Karpas-422 (cell line): ENCODE results near the gene PPM1M. TPM values are rescaled to one million over a fixed set of nuclear protein-coding genes. Genes with fewer than 3 reads are reported as not detected.
A peak's percentile ranks its signal among the peaks of the same experiment; 100 is the strongest.

Experiments
- DNase-seq: peaks from one replicate; pipeline ENCODE4 v3.0.0-alpha.2; 2015
- H2AFZ ChIP-seq: fragments of 200-600 bp; sonication (generic); 2 replicates; pipeline ENCODE4 v1.6.1; 2014; ENCODE audit warnings: antibody characterized with exemption, low read length, mixed read lengths
- H3K27ac ChIP-seq: fragments of 200-600 bp; sonication (generic); 2 replicates; pipeline ENCODE4 v1.5.1; 2014; ENCODE audit warnings: mild to moderate bottlenecking, low read length, moderate library complexity
- H3K27me3 ChIP-seq: fragments of 200-600 bp; sonication (generic); 2 replicates; pipeline ENCODE4 v1.6.1; 2014; ENCODE audit warnings: low read length, mixed read lengths
- H3K36me3 ChIP-seq: fragments of 200-600 bp; sonication (generic); 2 replicates; pipeline ENCODE4 v1.6.1; 2014; ENCODE audit warnings: low read length, mixed read lengths; ENCODE audit not compliant: insufficient read depth
- H3K4me1 ChIP-seq: fragments of 200-600 bp; sonication (generic); 2 replicates; pipeline ENCODE4 v1.6.1; 2014; ENCODE audit warnings: mild to moderate bottlenecking, low read length, mixed read lengths
- H3K4me2 ChIP-seq: fragments of 200-600 bp; sonication (generic); 2 replicates; pipeline ENCODE4 v1.6.1; 2014; ENCODE audit warnings: low read length, low read depth, mild to moderate bottlenecking; ENCODE audit not compliant: poor library complexity, severe bottlenecking
- H3K4me3 ChIP-seq: fragments of 200-600 bp; sonication (generic); 2 replicates; pipeline ENCODE4 v1.5.1; 2014; ENCODE audit warnings: mild to moderate bottlenecking, antibody characterized with exemption, low read length, mixed read lengths
- H3K79me2 ChIP-seq: fragments of 200-600 bp; sonication (generic); 2 replicates; pipeline ENCODE4 v1.6.1; 2014; ENCODE audit warnings: mild to moderate bottlenecking, low read length, mixed read lengths
- H3K9ac ChIP-seq: fragments of 200-600 bp; sonication (generic); 2 replicates; pipeline ENCODE4 v1.6.0; 2014; ENCODE audit warnings: low read length
- H3K9me2 ChIP-seq: fragments of 200-600 bp; sonication (generic), shearing (Covaris generic); replicated peaks from 2 replicates; pipeline ENCODE4 v1.6.0; 2014; ENCODE audit warnings: mild to moderate bottlenecking, low read length, moderate library complexity; ENCODE audit not compliant: insufficient read depth
- H3K9me3 ChIP-seq: fragments of 300-700, 200-600 bp; sonication (generic); 2 replicates; pipeline ENCODE4 v1.6.1; 2014; ENCODE audit warnings: low read length, mixed read lengths
- H4K20me1 ChIP-seq: fragments of 200-600 bp; sonication (generic); 2 replicates; pipeline ENCODE4 v1.6.1; 2014; ENCODE audit warnings: mild to moderate bottlenecking, antibody characterized with exemption, low read length, low read depth; ENCODE audit not compliant: insufficient read depth
- total RNA-seq: library from RNA; depleted of rRNA; stranded (reverse); fragments of >200 nt; shearing (Covaris generic); gene quantifications from 2 replicates; pipeline ENCODE4 v1.2.3, GENCODE V29; 2014; ENCODE audit warnings: low replicate concordance

The PPM1M gene
- total RNA-seq, 1 experiment from 2014 or later: 35.4 TPM

DNA sequence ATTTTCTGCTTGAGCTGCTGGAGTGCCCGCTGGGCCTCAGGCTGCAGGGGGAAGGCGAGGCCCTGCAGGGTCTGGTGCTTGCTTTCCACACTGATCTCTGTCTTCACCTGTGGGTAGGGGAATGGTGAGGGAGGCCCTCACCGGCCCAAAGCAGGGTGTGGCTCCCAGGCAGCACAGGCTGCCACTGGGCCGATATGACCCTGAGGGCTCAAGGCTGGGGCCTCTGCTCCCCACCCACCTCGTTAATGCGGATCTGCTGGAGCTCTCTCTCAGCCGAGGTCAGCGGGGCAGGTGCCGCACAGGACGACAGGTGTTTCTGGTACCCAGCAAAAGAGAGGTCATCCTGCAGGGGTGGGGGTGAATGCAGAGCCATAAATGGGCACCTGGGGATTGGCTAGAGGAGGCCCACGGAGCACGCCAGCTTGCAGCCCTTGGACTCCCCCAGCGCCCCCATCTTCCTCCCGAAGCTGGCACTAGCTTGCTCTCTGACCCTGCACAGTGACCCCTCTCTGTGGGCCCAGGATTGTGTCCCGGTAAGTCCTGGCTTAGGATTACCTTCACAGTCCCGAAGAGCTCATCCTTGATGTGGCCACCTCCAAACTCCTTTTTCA lies 14.6 kb upstream of the PPM1M start:
- Histone ChIP-seq H3K4me3 (no peak overlapping the region), H3K36me3 (peaks cover 5% of the 10 kb centered on the region), H3K27me3 (no peaks in the 10 kb centered on the region), H3K9me3 (no peaks in the 10 kb centered on the region), H3K4me1 (peaks cover 52% of the 10 kb centered on the region), H4K20me1 (peaks cover 9% of the 10 kb centered on the region; the same call in 1 of the 2 replicates), H3K9me2 (no peaks in the 10 kb centered on the region), H3K9ac (no peak overlapping the region), H3K79me2 (no peaks in the 10 kb centered on the region; the same call in 1 of the 2 replicates), H3K4me2 (no peak overlapping the region), H2AFZ (no peak overlapping the region), H3K27ac (0 out of 2 replicates have a peak overlapping the region, but pooled peaks have one; percentile 33)
- no peak for DNase-seq

DNA sequence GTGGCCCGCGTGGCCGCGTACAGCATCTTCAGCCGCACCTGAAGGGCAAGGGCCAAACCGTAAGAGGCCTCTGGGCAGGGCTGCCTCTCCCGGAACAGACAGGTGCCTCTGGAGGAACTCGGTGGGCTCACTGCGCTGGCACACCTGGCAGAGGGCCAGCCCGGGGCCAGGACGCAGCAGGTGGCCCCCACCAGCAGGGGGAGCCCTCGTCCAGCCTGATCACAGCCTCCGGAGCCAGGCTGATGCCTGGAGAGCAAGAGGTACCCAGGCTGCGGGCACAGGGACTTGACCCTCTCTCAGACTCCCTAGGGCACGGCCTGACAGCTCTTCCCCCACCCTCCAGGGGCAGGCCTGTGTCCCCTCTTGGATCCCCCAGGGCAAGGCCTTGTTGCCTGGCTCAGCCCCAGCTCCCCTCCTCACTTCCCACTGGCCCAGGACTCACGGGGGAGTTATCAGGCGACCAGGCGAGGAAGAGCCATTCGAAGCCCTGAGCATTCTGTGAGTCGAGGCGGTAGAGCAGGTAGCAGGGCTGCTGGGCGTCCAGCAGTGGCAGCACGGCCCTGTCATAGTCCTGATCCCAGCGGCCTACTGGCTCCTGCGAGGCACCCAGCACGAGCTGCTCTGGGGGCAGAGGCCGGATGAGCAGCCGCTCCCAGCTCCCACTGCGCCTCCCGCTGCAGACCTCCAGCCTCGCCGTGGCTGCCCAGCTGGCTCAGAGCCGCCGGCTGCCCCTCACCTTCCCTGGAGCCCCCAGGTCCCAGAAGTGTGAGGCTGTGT lies 13.9 kb upstream of the PPM1M start:
- H2AFZ ChIP-seq: no peak overlapping the region
- peaks cover 46% of the 10 kb centered on the region for H3K4me1 ChIP-seq
- H3K27ac ChIP-seq: peak overlapping the region; percentile 33; the same call in 1 of the 2 replicates
- no peak overlapping the region for H3K4me2 ChIP-seq
- no peak overlapping the region for H3K9ac ChIP-seq
- no peaks in the 10 kb centered on the region for H3K9me3 ChIP-seq
- H3K9me2 ChIP-seq: no peaks in the 10 kb centered on the region
- H3K79me2 ChIP-seq: peaks cover 6% of the 10 kb centered on the region
- H3K4me3 ChIP-seq: no peak overlapping the region
- peaks cover 9% of the 10 kb centered on the region; the same call in 1 of the 2 replicates for H4K20me1 ChIP-seq
- H3K27me3 ChIP-seq: no peaks in the 10 kb centered on the region
- DNase-seq: peak; percentile 93
- peaks cover 5% of the 10 kb centered on the region for H3K36me3 ChIP-seq

DNA sequence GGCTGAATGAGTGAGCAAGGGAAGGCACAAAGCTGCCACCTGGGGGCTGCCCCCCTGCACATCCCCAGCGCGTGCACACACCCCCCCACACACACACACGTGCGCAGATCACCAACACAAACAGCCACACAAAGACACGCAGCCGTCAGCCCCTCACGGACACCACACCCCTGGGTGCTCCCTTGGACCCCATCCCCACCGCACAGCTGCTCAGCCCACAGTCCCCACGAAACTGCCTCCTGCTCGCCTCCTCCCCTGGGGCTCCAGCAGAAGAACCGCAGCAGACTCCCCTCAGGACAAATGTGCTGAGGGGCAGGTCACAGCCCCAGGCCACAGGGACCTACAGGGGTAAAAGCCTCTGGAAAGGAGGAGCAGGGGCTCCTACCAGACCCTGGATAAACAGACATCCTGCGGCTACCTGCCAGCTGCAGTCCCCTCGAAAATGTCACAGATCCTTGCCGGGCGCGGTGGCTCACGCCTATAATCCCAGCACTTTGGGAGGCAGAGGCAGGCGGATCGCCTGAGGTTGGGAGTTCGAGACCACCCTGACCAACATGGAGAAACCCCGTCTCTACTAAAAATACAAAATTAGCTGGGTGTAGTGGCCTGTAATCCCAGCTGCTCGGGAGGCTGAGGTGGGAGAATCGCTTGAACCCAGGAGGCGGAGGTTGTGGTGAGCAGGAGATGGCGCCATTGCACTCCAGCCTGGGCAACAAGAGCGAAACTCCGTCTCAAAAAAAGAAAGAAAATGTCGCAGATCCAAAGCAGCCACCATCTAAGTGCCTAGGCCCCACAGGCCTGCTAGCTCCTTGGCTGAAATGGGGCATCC lies 13.1 kb upstream of the PPM1M start:
- H3K27ac ChIP-seq: peak overlapping the region; percentile 25
- no peaks in the 10 kb centered on the region for H3K9me2 ChIP-seq
- H3K79me2 ChIP-seq: peaks cover 14% of the 10 kb centered on the region
- no peak for DNase-seq
- peaks cover 5% of the 10 kb centered on the region for H3K36me3 ChIP-seq
- no peaks in the 10 kb centered on the region for H3K27me3 ChIP-seq
- no peak overlapping the region for H3K4me3 ChIP-seq
- no peaks in the 10 kb centered on the region for H3K9me3 ChIP-seq
- no peak overlapping the region for H3K4me2 ChIP-seq
- peak overlapping the region; percentile 16; the same call in 1 of the 2 replicates for H3K9ac ChIP-seq
- peaks cover 9% of the 10 kb centered on the region; the same call in 1 of the 2 replicates for H4K20me1 ChIP-seq
- peaks cover 46% of the 10 kb centered on the region for H3K4me1 ChIP-seq
- H2AFZ ChIP-seq: no peak overlapping the region

DNA sequence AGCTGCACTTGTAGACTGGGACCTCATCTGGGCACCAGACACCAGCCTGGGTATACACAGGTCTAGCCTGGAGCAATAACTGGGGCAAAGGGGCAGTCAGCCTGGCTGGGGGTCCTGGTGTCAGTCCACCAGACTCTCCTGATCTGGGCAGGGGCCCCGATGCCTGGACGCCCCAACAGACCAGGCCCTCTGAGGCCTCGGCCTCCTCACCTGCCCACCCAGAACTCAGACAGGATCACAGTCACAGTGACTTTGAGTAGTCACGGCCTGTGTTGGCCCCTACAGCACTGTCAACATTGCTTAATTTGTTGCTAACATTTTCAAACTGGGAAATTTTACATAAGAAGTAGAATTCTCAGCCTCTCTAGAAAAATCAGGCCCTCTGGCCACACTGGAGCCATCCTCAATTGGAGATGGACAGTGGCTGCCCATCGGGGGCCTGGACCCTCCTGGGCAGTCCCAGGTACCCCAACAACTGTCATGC lies 12.4 kb upstream of the PPM1M start:
- DNase-seq: no peak
- Histone ChIP-seq H3K9me2 (no peaks in the 10 kb centered on the region), H3K9me3 (no peaks in the 10 kb centered on the region), H3K79me2 (peaks cover 20% of the 10 kb centered on the region), H3K27me3 (no peaks in the 10 kb centered on the region), H2AFZ (no peak overlapping the region), H3K9ac (peak overlapping the region; percentile 16; the same call in 1 of the 2 replicates), H3K36me3 (peaks cover 5% of the 10 kb centered on the region), H3K4me1 (peaks cover 46% of the 10 kb centered on the region), H3K27ac (0 out of 2 replicates have a peak overlapping the region, but pooled peaks have one; percentile 24), H3K4me3 (no peak overlapping the region), H4K20me1 (peaks cover 9% of the 10 kb centered on the region; the same call in 1 of the 2 replicates), H3K4me2 (no peak overlapping the region)

DNA sequence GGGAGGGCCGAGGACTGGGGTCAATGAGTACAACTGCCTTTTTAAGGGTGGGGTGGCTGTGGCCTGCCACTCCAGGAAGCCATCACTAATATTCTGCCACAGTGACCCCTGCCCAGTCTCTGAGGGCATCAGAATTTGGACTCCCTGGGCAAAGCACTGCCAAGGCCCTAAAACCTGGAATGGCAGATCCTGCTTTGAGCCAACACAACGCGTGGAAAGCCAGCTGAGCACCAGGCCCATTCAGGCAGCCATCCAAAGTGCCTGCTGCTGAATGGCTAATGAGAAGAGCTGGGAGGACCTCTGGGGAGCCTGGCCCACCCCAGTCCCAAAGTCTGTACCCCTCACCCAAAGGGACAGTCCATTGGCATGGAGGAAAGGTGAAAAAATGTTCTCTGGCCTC lies 11.6 kb upstream of the PPM1M start:
- Histone ChIP-seq H3K9me2 (no peaks in the 10 kb centered on the region), H3K27ac (0 out of 2 replicates have a peak overlapping the region, but pooled peaks have one; percentile 24), H3K4me2 (no peak overlapping the region), H3K9me3 (no peaks in the 10 kb centered on the region), H4K20me1 (peaks cover 9% of the 10 kb centered on the region; the same call in 1 of the 2 replicates), H3K9ac (no peak overlapping the region), H3K4me1 (peaks cover 41% of the 10 kb centered on the region), H3K4me3 (no peak overlapping the region), H3K27me3 (no peaks in the 10 kb centered on the region), H2AFZ (no peak overlapping the region), H3K36me3 (peaks cover 5% of the 10 kb centered on the region), H3K79me2 (peaks cover 27% of the 10 kb centered on the region)
- DNase-seq: no peak

DNA sequence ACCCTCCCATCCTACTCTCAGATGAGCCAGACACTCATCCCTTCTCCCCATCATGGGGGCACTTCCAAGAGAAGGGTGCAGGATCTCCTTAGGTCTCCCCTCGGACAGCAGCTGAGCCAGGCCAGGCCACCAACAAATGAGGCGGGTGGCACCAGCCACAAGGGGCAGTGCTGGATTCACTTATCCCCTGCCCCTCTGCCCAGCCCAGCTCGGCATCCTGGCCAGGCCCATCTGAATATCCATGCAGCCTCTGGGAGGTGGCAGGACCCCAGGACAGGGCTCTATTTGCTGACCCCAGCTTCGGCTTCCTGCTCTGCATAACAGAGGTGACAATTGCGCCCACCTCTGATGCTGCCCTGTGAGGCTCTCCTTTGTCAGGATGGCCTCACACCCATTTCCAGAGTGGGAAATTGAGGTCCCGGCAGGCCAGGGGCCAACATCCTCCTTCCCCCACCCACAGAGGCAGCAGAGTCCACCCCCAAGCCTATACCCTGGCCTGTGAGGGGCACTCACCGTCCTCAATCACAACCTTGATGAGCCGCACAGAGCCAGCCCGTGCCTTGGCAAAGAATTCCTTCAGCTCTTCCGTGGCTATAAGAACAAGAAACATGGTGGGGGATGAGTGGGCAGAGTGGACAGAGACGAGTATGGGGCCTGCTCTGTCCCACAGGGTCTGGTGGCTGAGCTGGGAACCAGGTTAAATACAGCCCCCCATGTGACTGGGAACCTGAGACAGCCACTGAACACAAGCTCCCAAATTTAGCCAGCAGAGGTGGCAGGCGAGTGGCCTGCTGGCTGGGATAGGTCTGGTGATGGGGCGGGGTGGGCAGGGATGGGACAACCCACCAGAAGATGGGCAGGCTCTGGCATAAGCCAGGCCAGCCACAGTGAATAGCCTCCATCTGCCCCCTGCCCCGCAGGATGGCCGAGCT lies 10.8 kb upstream of the PPM1M start:
- Histone ChIP-seq H4K20me1 (peaks cover 9% of the 10 kb centered on the region; the same call in 1 of the 2 replicates), H3K9me3 (no peaks in the 10 kb centered on the region), H3K4me3 (no peak overlapping the region), H3K36me3 (peaks cover 5% of the 10 kb centered on the region), H3K9ac (no peak overlapping the region), H3K27me3 (no peaks in the 10 kb centered on the region), H3K9me2 (no peaks in the 10 kb centered on the region), H3K4me2 (no peak overlapping the region), H2AFZ (no peak overlapping the region), H3K79me2 (peaks cover 27% of the 10 kb centered on the region), H3K27ac (0 out of 2 replicates have a peak overlapping the region, but pooled peaks have one; percentile 24), H3K4me1 (peaks cover 42% of the 10 kb centered on the region)
- DNase-seq: no peak

DNA sequence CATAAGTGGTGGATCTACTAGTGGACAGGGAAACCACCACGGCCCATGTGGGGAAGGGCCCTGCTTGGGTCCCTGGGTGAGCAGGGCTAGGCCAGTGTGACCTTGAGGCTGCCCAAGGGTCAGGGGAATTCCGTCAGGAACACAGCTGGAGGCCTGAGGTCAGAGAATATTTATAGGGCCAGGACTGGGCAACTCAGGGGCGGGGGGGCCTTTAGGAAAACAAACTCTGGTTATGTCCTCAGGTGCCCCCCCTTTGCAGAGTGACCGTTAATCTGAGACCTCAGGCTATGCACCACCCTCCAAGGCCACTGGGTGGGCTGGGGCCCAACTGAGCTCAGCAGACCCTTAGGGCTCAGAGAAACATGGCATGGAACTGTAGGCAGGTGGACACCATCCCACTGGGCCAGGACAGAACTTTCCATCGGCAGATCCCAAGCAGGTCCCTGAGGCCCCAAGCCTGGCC lies 9.1 kb upstream of the PPM1M start:
- DNase-seq: no peak
- Histone ChIP-seq H3K27ac (no peak overlapping the region), H3K9ac (no peak overlapping the region), H4K20me1 (0 out of 2 replicates have a peak, but pooled peaks cover 9% of the 10 kb centered on the region), H3K79me2 (peaks cover 32% of the 10 kb centered on the region), H3K27me3 (no peaks in the 10 kb centered on the region), H3K36me3 (no peaks in the 10 kb centered on the region), H3K4me3 (no peak overlapping the region), H3K4me1 (peaks cover 50% of the 10 kb centered on the region), H3K4me2 (peak overlapping the region; percentile 70), H2AFZ (no peak overlapping the region), H3K9me2 (no peaks in the 10 kb centered on the region), H3K9me3 (no peaks in the 10 kb centered on the region)
